ENCODE measurements around the gene RALGPS1.

GRCh38 chr9:127269449-127269848 is 354.9 kb downstream of the RALGPS1 start:
- TF ChIP-seq, protein P1, sequence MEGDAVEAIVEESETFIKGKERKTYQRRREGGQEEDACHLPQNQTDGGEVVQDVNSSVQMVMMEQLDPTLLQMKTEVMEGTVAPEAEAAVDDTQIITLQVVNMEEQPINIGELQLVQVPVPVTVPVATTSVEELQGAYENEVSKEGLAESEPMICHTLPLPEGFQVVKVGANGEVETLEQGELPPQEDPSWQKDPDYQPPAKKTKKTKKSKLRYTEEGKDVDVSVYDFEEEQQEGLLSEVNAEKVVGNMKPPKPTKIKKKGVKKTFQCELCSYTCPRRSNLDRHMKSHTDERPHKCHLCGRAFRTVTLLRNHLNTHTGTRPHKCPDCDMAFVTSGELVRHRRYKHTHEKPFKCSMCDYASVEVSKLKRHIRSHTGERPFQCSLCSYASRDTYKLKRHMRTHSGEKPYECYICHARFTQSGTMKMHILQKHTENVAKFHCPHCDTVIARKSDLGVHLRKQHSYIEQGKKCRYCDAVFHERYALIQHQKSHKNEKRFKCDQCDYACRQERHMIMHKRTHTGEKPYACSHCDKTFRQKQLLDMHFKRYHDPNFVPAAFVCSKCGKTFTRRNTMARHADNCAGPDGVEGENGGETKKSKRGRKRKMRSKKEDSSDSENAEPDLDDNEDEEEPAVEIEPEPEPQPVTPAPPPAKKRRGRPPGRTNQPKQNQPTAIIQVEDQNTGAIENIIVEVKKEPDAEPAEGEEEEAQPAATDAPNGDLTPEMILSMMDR (IDR thresholded peaks at IDR 0.05), result no peak
- no peak for TF ChIP-seq POLR2AphosphoS5 (IDR thresholded peaks at IDR 0.05)
- no peak for TF ChIP-seq POLR2A (IDR thresholded peaks at IDR 0.05)
